Measurements from ENCODE around the gene KATNB1.

DNA sequence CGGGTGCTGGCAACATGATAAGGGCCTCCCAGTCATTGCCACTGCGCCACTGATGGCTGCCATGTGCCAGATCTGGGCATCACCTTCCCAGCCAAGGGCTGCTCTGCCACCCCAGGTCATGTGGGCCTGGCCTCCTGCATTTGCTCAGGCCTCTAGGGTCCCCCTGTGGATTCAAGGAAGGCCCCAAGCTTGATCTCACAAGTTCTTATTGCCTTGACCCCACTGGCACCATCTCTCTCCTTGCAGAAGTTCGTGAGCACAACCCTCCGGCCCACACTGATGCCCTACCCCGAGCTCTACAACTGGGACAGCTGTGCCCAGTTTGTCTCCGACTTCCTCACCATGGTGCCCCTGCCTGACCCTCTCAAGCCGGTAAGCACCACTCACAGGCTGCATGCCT lies 35.7 kb upstream of the KATNB1 start:
- TF ChIP-seq EZH2 (IDR thresholded peaks at IDR 0.05; ENCODE audit: low read length, missing control alignments) (no peak), CTCF (conservative IDR thresholded peaks at IDR 0.05 in 1 of 2, IDR thresholded peaks at IDR 0.05 in 1 of 2; ENCODE audit: low read depth in 1 of 2, low read length in 2 of 2) (no peak)
